ENCODE data around the gene KCNH6. TPM values are rescaled to one million over a fixed set of nuclear protein-coding genes. Genes with fewer than 3 reads are reported as not detected.

Gene KCNH6
- total RNA-seq, 3 donors from 2014 or later (not counting 1 experiment from before 2014, with no cell fraction given): not detected

DNA sequence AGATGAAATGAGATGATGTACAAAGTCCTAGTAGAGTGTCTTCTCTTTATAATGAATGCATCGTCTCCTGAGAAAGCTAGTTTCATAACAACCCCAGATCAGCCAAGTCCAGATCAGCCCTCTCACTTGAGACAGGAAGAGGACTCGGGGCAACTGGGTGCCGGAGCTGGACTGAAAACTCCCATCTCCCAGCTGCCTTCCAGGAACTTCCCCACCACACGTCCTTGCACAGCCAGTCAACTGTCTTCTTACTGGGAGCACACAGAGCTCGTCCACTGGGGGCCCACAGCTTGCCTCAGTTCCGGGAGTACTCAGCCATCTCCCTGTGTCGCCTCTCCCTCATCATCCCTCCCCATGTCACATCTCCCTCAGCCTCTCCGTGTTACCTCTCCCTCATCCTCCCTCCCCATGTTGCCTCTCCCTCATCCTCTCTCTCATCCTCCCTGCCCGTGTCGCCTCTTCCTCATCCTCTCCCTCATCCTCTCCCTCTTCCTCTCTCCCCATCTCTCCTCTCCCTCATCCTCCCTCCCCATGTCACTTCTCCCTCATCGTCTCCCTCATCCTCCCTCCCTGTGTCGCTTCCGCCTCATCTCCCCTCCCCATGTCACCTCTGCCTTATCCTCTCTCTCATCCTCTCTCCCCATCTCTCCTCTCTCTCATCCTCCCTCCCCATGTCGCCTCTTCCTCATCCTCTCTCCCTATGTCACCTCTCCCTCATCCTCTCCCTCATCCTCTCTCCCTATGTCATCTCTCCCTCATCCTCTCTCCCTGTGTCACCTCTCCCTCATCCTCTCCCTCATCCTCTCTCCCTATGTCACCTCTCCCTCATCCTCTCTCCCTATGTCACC lies 22.4 kb upstream of the KCNH6 start:
- H3K36me3 Mint-ChIP-seq: no peaks in the 10 kb centered on the region
- Histone ChIP-seq H3K9me3 (ENCODE audit: control insufficient read depth, insufficient read depth, low read length) (no peaks in the 10 kb centered on the region), H3K4me1 (ENCODE audit: control insufficient read depth, insufficient read depth, low read length) (no peaks in the 10 kb centered on the region), H3K27me3 (ENCODE audit: control insufficient read depth, insufficient read depth, low read length) (peaks cover 6% of the 10 kb centered on the region), H3K27ac (ENCODE audit: low read length) (no peak overlapping the region), H3K36me3 (ENCODE audit: control insufficient read depth, insufficient read depth, low read length) (no peaks in the 10 kb centered on the region), H3K4me3 (ENCODE audit: low read length) (no peak overlapping the region)
- intact Hi-C loops (cut with micrococcal nuclease): no loop called here
- DNase-seq (no peak), ATAC-seq (no peak)
- H3K4me1 Mint-ChIP-seq: no peaks in the 10 kb centered on the region
- H3K4me3 Mint-ChIP-seq: no peak overlapping the region
- H3K27me3 Mint-ChIP-seq (ENCODE audit: low read depth in 2 of 2): peaks cover 28 to 31% of the 10 kb centered on the region in 2 donors
- H3K9me3 Mint-ChIP-seq: no peaks in the 10 kb centered on the region
- WGBS (ENCODE audit: insufficient coverage): 72% methylated on average over 14 of the region's 14 CpGs
- TF ChIP-seq, protein P1, sequence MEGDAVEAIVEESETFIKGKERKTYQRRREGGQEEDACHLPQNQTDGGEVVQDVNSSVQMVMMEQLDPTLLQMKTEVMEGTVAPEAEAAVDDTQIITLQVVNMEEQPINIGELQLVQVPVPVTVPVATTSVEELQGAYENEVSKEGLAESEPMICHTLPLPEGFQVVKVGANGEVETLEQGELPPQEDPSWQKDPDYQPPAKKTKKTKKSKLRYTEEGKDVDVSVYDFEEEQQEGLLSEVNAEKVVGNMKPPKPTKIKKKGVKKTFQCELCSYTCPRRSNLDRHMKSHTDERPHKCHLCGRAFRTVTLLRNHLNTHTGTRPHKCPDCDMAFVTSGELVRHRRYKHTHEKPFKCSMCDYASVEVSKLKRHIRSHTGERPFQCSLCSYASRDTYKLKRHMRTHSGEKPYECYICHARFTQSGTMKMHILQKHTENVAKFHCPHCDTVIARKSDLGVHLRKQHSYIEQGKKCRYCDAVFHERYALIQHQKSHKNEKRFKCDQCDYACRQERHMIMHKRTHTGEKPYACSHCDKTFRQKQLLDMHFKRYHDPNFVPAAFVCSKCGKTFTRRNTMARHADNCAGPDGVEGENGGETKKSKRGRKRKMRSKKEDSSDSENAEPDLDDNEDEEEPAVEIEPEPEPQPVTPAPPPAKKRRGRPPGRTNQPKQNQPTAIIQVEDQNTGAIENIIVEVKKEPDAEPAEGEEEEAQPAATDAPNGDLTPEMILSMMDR (IDR thresholded peaks at IDR 0.05): no peak
- no peak overlapping the region for H3K27ac Mint-ChIP-seq

DNA sequence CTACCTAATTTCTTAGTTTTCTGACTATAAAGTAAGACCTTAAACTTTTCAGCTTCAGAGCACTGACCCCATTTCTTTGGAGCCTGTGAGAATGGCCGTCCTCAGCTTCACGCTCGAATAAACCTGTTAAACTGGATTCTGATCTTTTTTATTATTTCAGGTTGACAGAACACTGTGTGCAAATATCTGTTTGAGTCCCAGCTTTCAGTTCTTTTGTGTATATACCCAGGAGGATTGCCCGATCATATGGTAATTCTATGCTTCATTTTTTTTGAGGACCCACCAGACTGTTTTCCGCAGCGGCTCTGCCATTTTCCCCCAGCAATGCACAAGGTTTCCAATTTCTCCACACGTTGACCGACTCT lies 19.8 kb upstream of the KCNH6 start:
- Histone ChIP-seq H3K36me3 (ENCODE audit: control insufficient read depth, insufficient read depth, low read length) (no peaks in the 10 kb centered on the region), H3K27ac (ENCODE audit: low read length) (no peak overlapping the region), H3K4me3 (ENCODE audit: low read length) (no peak overlapping the region), H3K27me3 (ENCODE audit: control insufficient read depth, insufficient read depth, low read length) (peaks cover 6% of the 10 kb centered on the region), H3K9me3 (ENCODE audit: control insufficient read depth, insufficient read depth, low read length) (no peaks in the 10 kb centered on the region), H3K4me1 (ENCODE audit: control insufficient read depth, insufficient read depth, low read length) (no peaks in the 10 kb centered on the region)
- TF ChIP-seq, protein P1 (IDR thresholded peaks at IDR 0.05): no peak
- no peak overlapping the region for H3K4me3 Mint-ChIP-seq
- intact Hi-C loops (cut with micrococcal nuclease): no loop called here
- no peak for ATAC-seq
- DNase-seq: no peak
- H3K9me3 Mint-ChIP-seq: no peaks in the 10 kb centered on the region
- H3K27me3 Mint-ChIP-seq (ENCODE audit: low read depth in 2 of 2): peaks cover 29 to 32% of the 10 kb centered on the region in 2 donors
- no peak overlapping the region for H3K27ac Mint-ChIP-seq
- H3K4me1 Mint-ChIP-seq: no peaks in the 10 kb centered on the region
- 85% methylated on average over 8 of the region's 8 CpGs for WGBS (ENCODE audit: insufficient coverage)
- no peaks in the 10 kb centered on the region for H3K36me3 Mint-ChIP-seq

DNA sequence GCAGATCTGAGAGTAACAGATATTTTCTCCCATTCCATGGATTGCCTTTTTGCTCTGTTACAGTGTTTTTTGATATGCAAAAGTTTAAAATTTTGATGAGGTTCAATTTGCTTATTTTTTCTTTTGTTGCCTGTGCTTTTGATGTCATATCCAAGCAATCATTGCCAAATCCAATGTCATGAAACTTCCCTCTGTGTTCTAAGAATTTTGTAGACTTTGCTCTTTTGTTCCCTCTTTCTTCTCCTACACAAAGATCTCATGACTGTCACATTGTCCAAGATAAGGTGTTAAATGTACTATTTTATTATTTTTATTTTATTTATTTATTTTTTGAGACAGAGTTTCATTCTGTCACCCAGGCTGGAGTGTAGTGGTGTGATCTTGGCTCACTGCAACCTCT lies 18.9 kb upstream of the KCNH6 start:
- DNase-seq: no peak
- peaks cover 6% of the 10 kb centered on the region for H3K27me3 ChIP-seq (ENCODE audit: control insufficient read depth, insufficient read depth, low read length)
- ATAC-seq: no peak
- peaks cover 30 to 32% of the 10 kb centered on the region in 2 donors for H3K27me3 Mint-ChIP-seq (ENCODE audit: low read depth in 2 of 2)
- H3K4me3 ChIP-seq (ENCODE audit: low read length): no peak overlapping the region
- H3K36me3 ChIP-seq (ENCODE audit: control insufficient read depth, insufficient read depth, low read length): no peaks in the 10 kb centered on the region
- no peaks in the 10 kb centered on the region for H3K36me3 Mint-ChIP-seq
- no peaks in the 10 kb centered on the region for H3K9me3 Mint-ChIP-seq
- H3K4me3 Mint-ChIP-seq: no peak overlapping the region
- no peaks in the 10 kb centered on the region for H3K9me3 ChIP-seq (ENCODE audit: control insufficient read depth, insufficient read depth, low read length)
- no peaks in the 10 kb centered on the region for H3K4me1 ChIP-seq (ENCODE audit: control insufficient read depth, insufficient read depth, low read length)
- intact Hi-C loops (cut with micrococcal nuclease): no loop called here
- TF ChIP-seq, protein P1 (IDR thresholded peaks at IDR 0.05): no peak
- H3K27ac ChIP-seq (ENCODE audit: low read length): no peak overlapping the region
- H3K27ac Mint-ChIP-seq: no peak overlapping the region
- H3K4me1 Mint-ChIP-seq: no peaks in the 10 kb centered on the region

DNA sequence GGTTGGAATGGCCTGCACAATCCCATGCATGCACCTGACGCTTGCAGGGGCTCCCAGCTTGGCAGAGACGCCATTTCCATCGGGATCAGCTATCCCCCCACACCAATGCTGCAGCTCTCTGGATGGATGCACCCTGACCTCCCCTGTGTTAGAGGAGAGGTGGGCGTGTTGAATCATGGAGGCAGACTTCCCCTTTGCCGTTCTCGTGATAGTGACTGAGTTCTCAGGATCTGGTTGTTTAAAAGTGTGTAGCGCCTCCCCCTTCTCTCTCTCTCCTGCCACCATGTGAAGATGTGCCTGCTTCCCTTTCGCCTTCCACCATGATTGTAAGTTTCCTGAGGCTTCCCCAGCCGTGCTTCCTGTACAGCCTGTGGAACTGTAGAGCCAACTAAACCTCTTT lies 17.8 kb upstream of the KCNH6 start:
- DNase-seq (no peak), ATAC-seq (no peak)
- H3K27me3 Mint-ChIP-seq (ENCODE audit: low read depth in 2 of 2): peaks cover 29 to 32% of the 10 kb centered on the region in 2 donors
- no peak overlapping the region for H3K27ac Mint-ChIP-seq
- intact Hi-C loops (cut with micrococcal nuclease): no loop called here
- WGBS (ENCODE audit: insufficient coverage): 91% methylated on average over 7 of the region's 9 CpGs
- no peaks in the 10 kb centered on the region for H3K36me3 Mint-ChIP-seq
- Histone ChIP-seq H3K27me3 (ENCODE audit: control insufficient read depth, insufficient read depth, low read length) (peaks cover 6% of the 10 kb centered on the region), H3K4me3 (ENCODE audit: low read length) (no peak overlapping the region), H3K4me1 (ENCODE audit: control insufficient read depth, insufficient read depth, low read length) (no peaks in the 10 kb centered on the region), H3K27ac (ENCODE audit: low read length) (no peak overlapping the region), H3K36me3 (ENCODE audit: control insufficient read depth, insufficient read depth, low read length) (no peaks in the 10 kb centered on the region), H3K9me3 (ENCODE audit: control insufficient read depth, insufficient read depth, low read length) (no peaks in the 10 kb centered on the region)
- TF ChIP-seq, protein P1 (IDR thresholded peaks at IDR 0.05): no peak
- no peaks in the 10 kb centered on the region for H3K9me3 Mint-ChIP-seq
- no peak overlapping the region for H3K4me3 Mint-ChIP-seq
- no peaks in the 10 kb centered on the region for H3K4me1 Mint-ChIP-seq
